Neural cell (in vitro differentiated cells): ENCODE results near the gene PLXNA3.

Experiments
- CTCF ChIP-seq: fragments of 450-650 bp; IDR thresholded peaks from 2 replicates; pipeline ENCODE4 v1.5.1; 2014; ENCODE audit warnings: antibody characterized with exemption, mild to moderate bottlenecking, moderate library complexity; ENCODE audit not compliant: poor library complexity, severe bottlenecking
- EP300 ChIP-seq: fragments of 450-650 bp; conservative IDR thresholded peaks from 2 replicates; pipeline ENCODE4 v1.6.1; 2014; ENCODE audit warnings: antibody characterized with exemption, mild to moderate bottlenecking, moderate library complexity; ENCODE audit not compliant: poor library complexity, severe bottlenecking
- RAD21 ChIP-seq: fragments of 450-650 bp; conservative IDR thresholded peaks from 2 replicates; pipeline ENCODE4 v1.6.1; 2014; ENCODE audit warnings: antibody characterized with exemption, mild to moderate bottlenecking, moderate library complexity
- REST ChIP-seq: IDR thresholded peaks from 2 replicates; pipeline ENCODE4 v1.6.1; 2012; ENCODE audit warnings: borderline replicate concordance

GRCh38 chrX:154441564-154441963 is 16.5 kb upstream of the PLXNA3 start:
- no peak for TF ChIP-seq CTCF
- no peak for TF ChIP-seq EP300
- TF ChIP-seq RAD21 = no peak
- no peak for TF ChIP-seq REST
